ENCODE data around the gene SLC5A1.

SLC5A1 gene

GRCh38 chr22:32023251-32023827 is 19.7 kb upstream of the SLC5A1 start (continued):
- no peak for TF ChIP-seq ZC3H10 (CRISPR knock-in tag; IDR thresholded peaks at IDR 0.05)
- TF ChIP-seq ZFP30 (CRISPR knock-in tag; IDR thresholded peaks at IDR 0.05), result no peak
- no peak for TF ChIP-seq PPARA (CRISPR knock-in tag; IDR thresholded peaks at IDR 0.05; ENCODE audit: borderline replicate concordance)
- TF ChIP-seq ZNF8 (CRISPR knock-in tag; IDR thresholded peaks at IDR 0.05), result no peak
- TF ChIP-seq TOX (CRISPR knock-in tag; IDR thresholded peaks at IDR 0.05; ENCODE audit: borderline replicate concordance), result no peak
- TF ChIP-seq ARNTL (CRISPR knock-in tag; IDR thresholded peaks at IDR 0.05; ENCODE audit: borderline replicate concordance, low read depth), result no peak
- TF ChIP-seq RARB (CRISPR knock-in tag; IDR thresholded peaks at IDR 0.05), result no peak
- TF ChIP-seq, protein P1, sequence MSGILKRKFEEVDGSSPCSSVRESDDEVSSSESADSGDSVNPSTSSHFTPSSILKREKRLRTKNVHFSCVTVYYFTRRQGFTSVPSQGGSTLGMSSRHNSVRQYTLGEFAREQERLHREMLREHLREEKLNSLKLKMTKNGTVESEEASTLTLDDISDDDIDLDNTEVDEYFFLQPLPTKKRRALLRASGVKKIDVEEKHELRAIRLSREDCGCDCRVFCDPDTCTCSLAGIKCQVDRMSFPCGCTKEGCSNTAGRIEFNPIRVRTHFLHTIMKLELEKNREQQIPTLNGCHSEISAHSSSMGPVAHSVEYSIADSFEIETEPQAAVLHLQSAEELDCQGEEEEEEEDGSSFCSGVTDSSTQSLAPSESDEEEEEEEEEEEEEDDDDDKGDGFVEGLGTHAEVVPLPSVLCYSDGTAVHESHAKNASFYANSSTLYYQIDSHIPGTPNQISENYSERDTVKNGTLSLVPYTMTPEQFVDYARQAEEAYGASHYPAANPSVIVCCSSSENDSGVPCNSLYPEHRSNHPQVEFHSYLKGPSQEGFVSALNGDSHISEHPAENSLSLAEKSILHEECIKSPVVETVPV (CRISPR knock-in tag; IDR thresholded peaks at IDR 0.05), result no peak
- TF ChIP-seq ESRRG (CRISPR knock-in tag; IDR thresholded peaks at IDR 0.05), result no peak
- TF ChIP-seq GLIS3 (CRISPR knock-in tag; IDR thresholded peaks at IDR 0.05), result no peak

GRCh38 chr22:32024796-32025195 is 18.3 kb upstream of the SLC5A1 start:
- no peak for ATAC-seq
- no peak for TF ChIP-seq SNAI2 (CRISPR knock-in tag; IDR thresholded peaks at IDR 0.05)
- TF ChIP-seq RARB (CRISPR knock-in tag; IDR thresholded peaks at IDR 0.05), result no peak
- TF ChIP-seq TCF4 (CRISPR knock-in tag; IDR thresholded peaks at IDR 0.05; ENCODE audit: borderline replicate concordance), result no peak
- TF ChIP-seq ZFP3 (CRISPR knock-in tag; IDR thresholded peaks at IDR 0.05), result no peak
- TF ChIP-seq, protein P1 (CRISPR knock-in tag; IDR thresholded peaks at IDR 0.05), result no peak
- no peak for TF ChIP-seq BACH2 (CRISPR knock-in tag; IDR thresholded peaks at IDR 0.05; ENCODE audit: borderline replicate concordance)
- TF ChIP-seq CREB5 (CRISPR knock-in tag; IDR thresholded peaks at IDR 0.05; ENCODE audit: low read depth), result no peak
- no peak for TF ChIP-seq PATZ1 (CRISPR knock-in tag; IDR thresholded peaks at IDR 0.05; ENCODE audit: borderline replicate concordance)
- no peak for TF ChIP-seq OSR1 (CRISPR knock-in tag; IDR thresholded peaks at IDR 0.05)
- TF ChIP-seq ZNF565 (CRISPR knock-in tag; conservative IDR thresholded peaks at IDR 0.05; ENCODE audit: low read depth), result no peak
- TF ChIP-seq PPARA (CRISPR knock-in tag; IDR thresholded peaks at IDR 0.05; ENCODE audit: borderline replicate concordance), result no peak
- TF ChIP-seq ARNTL (CRISPR knock-in tag; IDR thresholded peaks at IDR 0.05; ENCODE audit: borderline replicate concordance, low read depth), result no peak
- no peak for TF ChIP-seq ZNF70 (CRISPR knock-in tag; IDR thresholded peaks at IDR 0.05)
- TF ChIP-seq GLIS3 (CRISPR knock-in tag; IDR thresholded peaks at IDR 0.05), result no peak
- TF ChIP-seq TOX (CRISPR knock-in tag; IDR thresholded peaks at IDR 0.05; ENCODE audit: borderline replicate concordance), result no peak
- no peak for TF ChIP-seq ZNF8 (CRISPR knock-in tag; IDR thresholded peaks at IDR 0.05)
- TF ChIP-seq, protein P2, sequence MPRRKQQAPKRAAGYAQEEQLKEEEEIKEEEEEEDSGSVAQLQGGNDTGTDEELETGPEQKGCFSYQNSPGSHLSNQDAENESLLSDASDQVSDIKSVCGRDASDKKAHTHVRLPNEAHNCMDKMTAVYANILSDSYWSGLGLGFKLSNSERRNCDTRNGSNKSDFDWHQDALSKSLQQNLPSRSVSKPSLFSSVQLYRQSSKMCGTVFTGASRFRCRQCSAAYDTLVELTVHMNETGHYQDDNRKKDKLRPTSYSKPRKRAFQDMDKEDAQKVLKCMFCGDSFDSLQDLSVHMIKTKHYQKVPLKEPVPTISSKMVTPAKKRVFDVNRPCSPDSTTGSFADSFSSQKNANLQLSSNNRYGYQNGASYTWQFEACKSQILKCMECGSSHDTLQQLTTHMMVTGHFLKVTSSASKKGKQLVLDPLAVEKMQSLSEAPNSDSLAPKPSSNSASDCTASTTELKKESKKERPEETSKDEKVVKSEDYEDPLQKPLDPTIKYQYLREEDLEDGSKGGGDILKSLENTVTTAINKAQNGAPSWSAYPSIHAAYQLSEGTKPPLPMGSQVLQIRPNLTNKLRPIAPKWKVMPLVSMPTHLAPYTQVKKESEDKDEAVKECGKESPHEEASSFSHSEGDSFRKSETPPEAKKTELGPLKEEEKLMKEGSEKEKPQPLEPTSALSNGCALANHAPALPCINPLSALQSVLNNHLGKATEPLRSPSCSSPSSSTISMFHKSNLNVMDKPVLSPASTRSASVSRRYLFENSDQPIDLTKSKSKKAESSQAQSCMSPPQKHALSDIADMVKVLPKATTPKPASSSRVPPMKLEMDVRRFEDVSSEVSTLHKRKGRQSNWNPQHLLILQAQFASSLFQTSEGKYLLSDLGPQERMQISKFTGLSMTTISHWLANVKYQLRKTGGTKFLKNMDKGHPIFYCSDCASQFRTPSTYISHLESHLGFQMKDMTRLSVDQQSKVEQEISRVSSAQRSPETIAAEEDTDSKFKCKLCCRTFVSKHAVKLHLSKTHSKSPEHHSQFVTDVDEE (CRISPR knock-in tag; IDR thresholded peaks at IDR 0.05), result no peak
- no peak for TF ChIP-seq CSDC2 (CRISPR knock-in tag; IDR thresholded peaks at IDR 0.05)
- TF ChIP-seq, protein P3, sequence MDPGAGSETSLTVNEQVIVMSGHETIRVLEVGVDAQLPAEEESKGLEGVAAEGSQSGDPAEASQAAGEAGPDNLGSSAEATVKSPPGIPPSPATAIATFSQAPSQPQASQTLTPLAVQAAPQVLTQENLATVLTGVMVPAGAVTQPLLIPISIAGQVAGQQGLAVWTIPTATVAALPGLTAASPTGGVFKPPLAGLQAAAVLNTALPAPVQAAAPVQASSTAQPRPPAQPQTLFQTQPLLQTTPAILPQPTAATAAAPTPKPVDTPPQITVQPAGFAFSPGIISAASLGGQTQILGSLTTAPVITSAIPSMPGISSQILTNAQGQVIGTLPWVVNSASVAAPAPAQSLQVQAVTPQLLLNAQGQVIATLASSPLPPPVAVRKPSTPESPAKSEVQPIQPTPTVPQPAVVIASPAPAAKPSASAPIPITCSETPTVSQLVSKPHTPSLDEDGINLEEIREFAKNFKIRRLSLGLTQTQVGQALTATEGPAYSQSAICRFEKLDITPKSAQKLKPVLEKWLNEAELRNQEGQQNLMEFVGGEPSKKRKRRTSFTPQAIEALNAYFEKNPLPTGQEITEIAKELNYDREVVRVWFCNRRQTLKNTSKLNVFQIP (CRISPR knock-in tag; IDR thresholded peaks at IDR 0.05; ENCODE audit: borderline replicate concordance, low read depth), result no peak
- TF ChIP-seq ZC3H10 (CRISPR knock-in tag; IDR thresholded peaks at IDR 0.05), result no peak
